HG03521 (cell line): ENCODE data around the gene FIBCD1.
"Not testable (repeated sequence)": the region's sequence is repeated elsewhere in the genome, so short reads cannot be mapped to it uniquely, and the experiment has no call there.

ENCODE experiments used
- ATAC-seq: cut with Tn5 transposase; IDR thresholded peaks from one replicate; pipeline ENCODE4 v1.9.1; 2021; ENCODE audit warnings: mild to moderate bottlenecking, moderate library complexity; ENCODE audit not compliant: unreplicated experiment

The FIBCD1 gene

GRCh38 chr9:130974697-130975096 lies 35.6 kb upstream of the FIBCD1 start:
- ATAC-seq, result no peak

GRCh38 chr9:130973686-130974281 lies 34.7 kb upstream of the FIBCD1 start:
- ATAC-seq, result no peak

- no peak for ATAC-seq
These were observed 34.1 kb upstream of the FIBCD1 start for GRCh38 chr9:130972957-130973685.

GRCh38 chr9:130972277-130972956 lies 33.4 kb upstream of the FIBCD1 start:
- no peak for ATAC-seq

GRCh38 chr9:130971294-130971849 lies 32.3 kb upstream of the FIBCD1 start:
- no peak for ATAC-seq

- no peak for ATAC-seq
These were observed 31.8 kb upstream of the FIBCD1 start for GRCh38 chr9:130970855-130971254.

- ATAC-seq, result no peak
These were observed 31.0 kb upstream of the FIBCD1 start for GRCh38 chr9:130970052-130970451.

- no peak for ATAC-seq
These were observed 26.6 kb upstream of the FIBCD1 start for GRCh38 chr9:130965680-130966079.

GRCh38 chr9:130963916-130964315 lies 24.9 kb upstream of the FIBCD1 start:
- no peak for ATAC-seq

- ATAC-seq, result no peak
These were observed 24.4 kb upstream of the FIBCD1 start for GRCh38 chr9:130963337-130963908.

- no peak for ATAC-seq
These were observed 23.6 kb upstream of the FIBCD1 start for GRCh38 chr9:130962418-130963316.

GRCh38 chr9:130961511-130962300 lies 22.7 kb upstream of the FIBCD1 start:
- no peak for ATAC-seq

GRCh38 chr9:130960522-130961378 lies 21.7 kb upstream of the FIBCD1 start:
- no peak for ATAC-seq

GRCh38 chr9:130959809-130960334 lies 20.8 kb upstream of the FIBCD1 start:
- ATAC-seq, result no peak

- not testable (repeated sequence) for ATAC-seq
These were observed 19.5 kb upstream of the FIBCD1 start for GRCh38 chr9:130958564-130958963.

GRCh38 chr9:130957451-130958203 lies 18.6 kb upstream of the FIBCD1 start:
- no peak for ATAC-seq

GRCh38 chr9:130956636-130957450 lies 17.8 kb upstream of the FIBCD1 start:
- ATAC-seq, result no peak
